Colonic mucosa (tissue), 4 donors: ENCODE measurements around the gene LAMC3. TPM values are rescaled to one million over a fixed set of nuclear protein-coding genes. Genes with fewer than 3 reads are reported as not detected.

Experiments used
- DNase-seq: peaks from one replicate; pipeline ENCODE4 v3.0.0-alpha.2; 2020
- H3K27ac ChIP-seq: fragments of 200-600 bp; one replicate; pipeline ENCODE4 v1.8.0; 2021
- H3K27me3 ChIP-seq: fragments of 200-600 bp; one replicate; pipeline ENCODE4 v1.8.0; 2021
- H3K36me3 ChIP-seq: fragments of 200-600 bp; one replicate; pipeline ENCODE4 v1.8.0; 2021
- H3K4me1 ChIP-seq: fragments of 200-600 bp; one replicate; pipeline ENCODE4 v1.8.0; 2021; ENCODE audit warnings: mild to moderate bottlenecking
- H3K4me3 ChIP-seq: fragments of 200-600 bp; one replicate; pipeline ENCODE4 v1.8.0; 2021
- H3K9ac ChIP-seq, 2 donors: one replicate each; pipeline ENCODE4 v1.7.0; 2013; ENCODE audit warnings: control low read depth in 2 of 2, low read depth in 2 of 2, low read length in 2 of 2
- H3K9me3 ChIP-seq: fragments of 200-600 bp; one replicate; pipeline ENCODE4 v1.8.0; 2021
- intact Hi-C: fragments of 100-400 bp; cut with DNase I; formaldehyde crosslinking; loops from one replicate; pipeline ENCODE4 v1.14.1; 2022
- total RNA-seq, 2 donors: library from RNA; stranded (reverse); fragmentation: NEBNext Ultra II Directional in 1 of 2; extraction: Animal tissue kit (Norgen Biotek cat#: 25700) in 1 of 2; gene quantifications; one replicate each; pipeline ENCODE4 v1.2.1, GENCODE V29; 2021
- TF ChIP-seq, protein P1 (sequence below): fragments of 200-600 bp; IDR thresholded peaks from one replicate; pipeline ENCODE4 v1.8.0; 2022; ENCODE audit warnings: antibody characterized with exemption, mild to moderate bottlenecking
- donor health status: healthy.
- donor health status: DM: no; HTN: no; CAD: no.
- donor health status: DM: no; HTN: no; CAD: no.

LAMC3 gene
- total RNA-seq, 2 donors from 2014 or later, result 0.67 to 1.9 TPM

DNA sequence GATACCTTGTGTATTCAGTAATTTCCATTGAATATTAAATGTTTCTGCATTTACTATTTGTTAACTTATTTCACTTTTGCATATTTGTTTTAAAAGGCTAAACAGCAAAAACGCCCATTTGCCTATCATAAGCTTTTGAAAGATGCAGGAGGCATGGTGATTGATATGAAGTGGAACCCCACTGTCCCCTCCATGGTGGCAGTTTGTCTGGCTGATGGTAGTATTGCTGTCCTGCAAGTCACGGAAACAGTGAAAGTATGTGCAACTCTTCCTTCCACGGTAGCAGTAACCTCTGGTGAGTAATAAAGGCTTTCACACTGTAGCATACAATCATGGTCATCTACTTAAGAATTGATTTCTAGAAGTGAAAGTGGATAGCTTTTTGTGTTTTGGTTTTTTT lies 120.2 kb downstream of the LAMC3 start:
- H3K9ac ChIP-seq, result no peak overlapping the region
- no peak for DNase-seq
- no peak overlapping the region for H3K27ac ChIP-seq
- intact Hi-C loops, result no loop called here
- peaks cover 28% of the 10 kb centered on the region for H3K36me3 ChIP-seq
- TF ChIP-seq, protein P1, sequence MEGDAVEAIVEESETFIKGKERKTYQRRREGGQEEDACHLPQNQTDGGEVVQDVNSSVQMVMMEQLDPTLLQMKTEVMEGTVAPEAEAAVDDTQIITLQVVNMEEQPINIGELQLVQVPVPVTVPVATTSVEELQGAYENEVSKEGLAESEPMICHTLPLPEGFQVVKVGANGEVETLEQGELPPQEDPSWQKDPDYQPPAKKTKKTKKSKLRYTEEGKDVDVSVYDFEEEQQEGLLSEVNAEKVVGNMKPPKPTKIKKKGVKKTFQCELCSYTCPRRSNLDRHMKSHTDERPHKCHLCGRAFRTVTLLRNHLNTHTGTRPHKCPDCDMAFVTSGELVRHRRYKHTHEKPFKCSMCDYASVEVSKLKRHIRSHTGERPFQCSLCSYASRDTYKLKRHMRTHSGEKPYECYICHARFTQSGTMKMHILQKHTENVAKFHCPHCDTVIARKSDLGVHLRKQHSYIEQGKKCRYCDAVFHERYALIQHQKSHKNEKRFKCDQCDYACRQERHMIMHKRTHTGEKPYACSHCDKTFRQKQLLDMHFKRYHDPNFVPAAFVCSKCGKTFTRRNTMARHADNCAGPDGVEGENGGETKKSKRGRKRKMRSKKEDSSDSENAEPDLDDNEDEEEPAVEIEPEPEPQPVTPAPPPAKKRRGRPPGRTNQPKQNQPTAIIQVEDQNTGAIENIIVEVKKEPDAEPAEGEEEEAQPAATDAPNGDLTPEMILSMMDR, result no peak
- peaks cover 14% of the 10 kb centered on the region for H3K4me1 ChIP-seq
- H3K4me3 ChIP-seq, result no peak overlapping the region
- H3K27me3 ChIP-seq, result no peaks in the 10 kb centered on the region
- no peaks in the 10 kb centered on the region for H3K9me3 ChIP-seq

DNA sequence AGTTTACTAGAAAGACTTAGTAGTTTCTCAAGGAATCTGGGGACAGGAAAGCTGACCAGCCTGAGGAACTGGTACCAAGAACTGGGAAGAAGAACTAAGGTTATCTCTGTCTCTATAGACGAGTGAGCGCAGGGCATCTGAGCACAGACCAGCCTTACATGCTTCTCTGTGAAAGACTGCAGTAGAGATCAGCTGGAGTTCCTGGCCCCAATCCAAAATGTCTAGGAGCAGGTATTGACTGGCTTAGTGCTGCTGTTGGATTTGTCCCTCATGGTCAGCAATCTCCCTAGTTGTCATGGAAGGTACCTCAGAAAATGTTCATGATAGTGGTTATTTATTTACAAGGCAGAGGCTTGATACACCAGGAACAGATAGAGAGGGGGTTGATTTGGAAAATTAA lies 129.7 kb downstream of the LAMC3 start:
- Histone ChIP-seq H3K9me3 (no peaks in the 10 kb centered on the region), H3K27ac (no peak overlapping the region), H3K4me1 (no peaks in the 10 kb centered on the region), H3K9ac (no peak overlapping the region), H3K4me3 (no peak overlapping the region), H3K27me3 (no peaks in the 10 kb centered on the region), H3K36me3 (peaks cover 21% of the 10 kb centered on the region)
- no peak for DNase-seq
- intact Hi-C loops, result no loop called here
- TF ChIP-seq, protein P1, result no peak

GRCh38 chr9:131140112-131140511 lies 131.1 kb downstream of the LAMC3 start:
- intact Hi-C loops, result no loop called here
- H3K9ac ChIP-seq, result no peak overlapping the region
- H3K4me3 ChIP-seq, result no peak overlapping the region
- TF ChIP-seq, protein P1, result no peak
- no peaks in the 10 kb centered on the region for H3K27me3 ChIP-seq
- H3K27ac ChIP-seq, result no peak overlapping the region
- no peak for DNase-seq
- H3K36me3 ChIP-seq, result peaks cover 13% of the 10 kb centered on the region
- H3K9me3 ChIP-seq, result no peaks in the 10 kb centered on the region
- H3K4me1 ChIP-seq, result no peaks in the 10 kb centered on the region

DNA sequence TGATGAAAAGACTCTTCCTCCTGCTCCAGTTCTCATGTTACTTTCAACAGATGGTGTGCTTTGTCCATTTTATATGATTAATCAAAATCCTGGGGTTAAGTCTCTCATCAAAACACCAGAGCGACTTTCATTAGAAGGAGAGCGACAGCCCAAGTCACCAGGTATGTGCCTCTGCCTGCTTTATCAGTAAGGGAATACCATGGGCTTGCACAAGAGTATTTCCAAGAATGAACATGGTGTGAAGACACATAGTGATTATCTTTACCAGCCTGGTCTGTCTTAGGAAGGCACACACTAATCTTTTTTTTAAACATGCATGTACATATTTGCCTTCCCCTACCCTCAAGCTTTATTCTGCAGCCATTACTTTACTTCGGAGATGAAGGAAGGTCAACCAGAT lies 131.6 kb downstream of the LAMC3 start:
- intact Hi-C loops, result no loop called here
- Histone ChIP-seq H3K9ac (no peak overlapping the region), H3K27me3 (no peaks in the 10 kb centered on the region), H3K4me3 (no peak overlapping the region), H3K9me3 (no peaks in the 10 kb centered on the region), H3K27ac (no peak overlapping the region), H3K4me1 (no peaks in the 10 kb centered on the region), H3K36me3 (peaks cover 15% of the 10 kb centered on the region)
- no peak for DNase-seq
- TF ChIP-seq, protein P1, result no peak

- Histone ChIP-seq H3K4me1 (no peaks in the 10 kb centered on the region), H3K9me3 (no peaks in the 10 kb centered on the region), H3K27me3 (no peaks in the 10 kb centered on the region), H3K9ac (no peak overlapping the region), H3K4me3 (no peak overlapping the region), H3K27ac (no peak overlapping the region), H3K36me3 (peaks cover 21% of the 10 kb centered on the region)
- intact Hi-C loops, result no loop called here
- no peak for DNase-seq
- TF ChIP-seq, protein P1, result no peak
Observed at GRCh38 chr9:131142160-131142559, 133.2 kb downstream of the LAMC3 start.

Other genes starting within 250 kb of the LAMC3 start
- gene ABL1, start 173.9 kb upstream of the LAMC3 start, total RNA-seq, result 10 to 100 TPM; 86.0 to 97.9 TPM
- under 1 TPM in 1 of 2 donors, not detected in 1; 0.77 TPM for gene QRFP, start 112.4 kb upstream of the LAMC3 start, total RNA-seq
- 10 to 100 TPM in 1 of 2 donors, 1 to 10 TPM in 1; 9.0 to 32.9 TPM for gene FIBCD1, start 69.9 kb upstream of the LAMC3 start, total RNA-seq
- 1 to 10 TPM; 3.6 to 4.0 TPM for gene AIF1L, start 87.4 kb downstream of the LAMC3 start, total RNA-seq
- 10 to 100 TPM; 32.2 to 43.8 TPM for gene NUP214, start 116.4 kb downstream of the LAMC3 start, total RNA-seq